GM21447 (cell line): ENCODE results near the gene TAS1R3.

Experiments
- ATAC-seq: cut with Tn5 transposase; IDR thresholded peaks from one replicate; pipeline ENCODE4 v1.9.1; 2021; ENCODE audit not compliant: unreplicated experiment

TAS1R3 gene

GRCh38 chr1:1349256-1350012, 18.4 kb downstream of the TAS1R3 start, which contains the start of gene DVL1:
TSS of gene DVL1 (minus strand) at chr1:1349418. CDS start at chr1:1349065, 353 bp downstream.
- ATAC-seq, result peak; percentile 45

- no peak for ATAC-seq
Measured at GRCh38 chr1:1351511-1352427, 20.7 kb downstream of the TAS1R3 start.

- no peak for ATAC-seq
Measured at GRCh38 chr1:1352786-1353388, 21.8 kb downstream of the TAS1R3 start.

- ATAC-seq, result no peak
Measured at GRCh38 chr1:1353389-1354151, 22.5 kb downstream of the TAS1R3 start.

GRCh38 chr1:1354271-1355247, 23.5 kb downstream of the TAS1R3 start:
- ATAC-seq, result no peak

GRCh38 chr1:1355416-1355815, 24.3 kb downstream of the TAS1R3 start:
- no peak for ATAC-seq

- no peak for ATAC-seq
Measured at GRCh38 chr1:1356166-1356795, 25.2 kb downstream of the TAS1R3 start.

- ATAC-seq, result no peak
Measured at GRCh38 chr1:1356796-1357401, 25.8 kb downstream of the TAS1R3 start.

GRCh38 chr1:1357871-1358432, 26.9 kb downstream of the TAS1R3 start:
- ATAC-seq, result no peak

GRCh38 chr1:1358433-1359271, 27.6 kb downstream of the TAS1R3 start, which contains the start of gene MXRA8:
TSS of gene MXRA8 (minus strand) at chr1:1358555. CDS start at chr1:1358504, 51 bp downstream.
- ATAC-seq, result no peak

GRCh38 chr1:1359308-1359663, 28.2 kb downstream of the TAS1R3 start:
- no peak for ATAC-seq

GRCh38 chr1:1359664-1360468, 28.8 kb downstream of the TAS1R3 start:
- ATAC-seq, result no peak

GRCh38 chr1:1360506-1361169, 29.6 kb downstream of the TAS1R3 start:
- no peak for ATAC-seq

- ATAC-seq, result no peak
Measured at GRCh38 chr1:1361233-1361981, 30.3 kb downstream of the TAS1R3 start.

- ATAC-seq, result no peak
Measured at GRCh38 chr1:1361982-1362423, 30.9 kb downstream of the TAS1R3 start.
